Measurements from ENCODE around the gene LRRC53. TPM values are rescaled to one million over a fixed set of nuclear protein-coding genes. Genes with fewer than 3 reads are reported as not detected.

The LRRC53 gene
- total and polyA plus RNA-seq, 9 donors, result not detected

DNA sequence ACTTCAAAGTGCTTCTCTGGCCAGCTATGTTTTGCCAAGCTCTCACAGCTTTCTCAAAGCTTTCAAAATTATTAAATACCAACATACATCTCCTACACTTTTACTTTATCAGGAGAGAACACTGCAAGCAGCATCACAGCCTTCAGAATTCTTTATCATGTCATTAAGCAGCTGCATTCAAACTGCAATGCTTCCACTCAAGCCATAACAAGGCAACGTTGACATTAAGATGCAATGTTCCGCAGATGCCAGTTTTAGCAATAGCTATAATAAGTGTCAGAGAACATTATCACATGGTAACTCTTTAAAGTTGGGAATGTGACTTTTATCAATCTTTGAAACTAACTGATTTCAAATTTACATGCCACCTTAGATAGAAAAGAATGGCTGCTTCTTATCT is 91.9 kb downstream of the LRRC53 start:
- intact Hi-C loops (cut with DNase I), result no loop called here
- 5 to 21% (median 10%) methylated on average over 2 of the region's 2 CpGs for WGBS, 3 donors
- peaks cover 2% of the 10 kb centered on the region for H3K4me1 ChIP-seq (ENCODE audit: insufficient read depth)
- no peak overlapping the region for H3K4me3 ChIP-seq
- DNase-seq, result no peak
- H3K9me3 ChIP-seq, result no peaks in the 10 kb centered on the region
- H3K27me3 ChIP-seq, result no peaks in the 10 kb centered on the region
- H3K27ac ChIP-seq, result no peak overlapping the region
- TF ChIP-seq EP300 (IDR thresholded peaks at IDR 0.05) (no peak), POLR2A (IDR thresholded peaks at IDR 0.05) (no peak)
- TF ChIP-seq, protein P1, sequence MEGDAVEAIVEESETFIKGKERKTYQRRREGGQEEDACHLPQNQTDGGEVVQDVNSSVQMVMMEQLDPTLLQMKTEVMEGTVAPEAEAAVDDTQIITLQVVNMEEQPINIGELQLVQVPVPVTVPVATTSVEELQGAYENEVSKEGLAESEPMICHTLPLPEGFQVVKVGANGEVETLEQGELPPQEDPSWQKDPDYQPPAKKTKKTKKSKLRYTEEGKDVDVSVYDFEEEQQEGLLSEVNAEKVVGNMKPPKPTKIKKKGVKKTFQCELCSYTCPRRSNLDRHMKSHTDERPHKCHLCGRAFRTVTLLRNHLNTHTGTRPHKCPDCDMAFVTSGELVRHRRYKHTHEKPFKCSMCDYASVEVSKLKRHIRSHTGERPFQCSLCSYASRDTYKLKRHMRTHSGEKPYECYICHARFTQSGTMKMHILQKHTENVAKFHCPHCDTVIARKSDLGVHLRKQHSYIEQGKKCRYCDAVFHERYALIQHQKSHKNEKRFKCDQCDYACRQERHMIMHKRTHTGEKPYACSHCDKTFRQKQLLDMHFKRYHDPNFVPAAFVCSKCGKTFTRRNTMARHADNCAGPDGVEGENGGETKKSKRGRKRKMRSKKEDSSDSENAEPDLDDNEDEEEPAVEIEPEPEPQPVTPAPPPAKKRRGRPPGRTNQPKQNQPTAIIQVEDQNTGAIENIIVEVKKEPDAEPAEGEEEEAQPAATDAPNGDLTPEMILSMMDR (IDR thresholded peaks at IDR 0.05), result no peak
- no peaks in the 10 kb centered on the region for H3K36me3 ChIP-seq

Other genes starting within 250 kb of the LRRC53 start
- 10 to 100 TPM in 1 of 7 donors, 1 to 10 TPM in 3, under 1 TPM in 3; 0.05 to 10.9 (median 1.1) TPM for gene ERICH3, start 161.2 kb upstream of the LRRC53 start, total RNA-seq
- gene ERICH3, start 161.2 kb upstream of the LRRC53 start, polyA plus RNA-seq, result under 1 TPM; 0.07 to 0.23 TPM
- gene CRYZ, start 220.4 kb upstream of the LRRC53 start, total RNA-seq, result 10 to 100 TPM; 24.9 to 75.8 (median 28.8) TPM
- 10 to 100 TPM; 24.0 to 24.5 TPM for gene CRYZ, start 220.4 kb upstream of the LRRC53 start, polyA plus RNA-seq
- 10 to 100 TPM; 11.6 to 30.9 (median 24.9) TPM for gene TYW3, start 220.5 kb upstream of the LRRC53 start, total RNA-seq
- gene TYW3, start 220.5 kb upstream of the LRRC53 start, polyA plus RNA-seq, result 10 to 100 TPM; 18.3 to 21.7 TPM